ENCODE results near the gene ENTPD1. TPM values are rescaled to one million over a fixed set of nuclear protein-coding genes. Genes with fewer than 3 reads are reported as not detected.

The ENTPD1 gene, protein sequence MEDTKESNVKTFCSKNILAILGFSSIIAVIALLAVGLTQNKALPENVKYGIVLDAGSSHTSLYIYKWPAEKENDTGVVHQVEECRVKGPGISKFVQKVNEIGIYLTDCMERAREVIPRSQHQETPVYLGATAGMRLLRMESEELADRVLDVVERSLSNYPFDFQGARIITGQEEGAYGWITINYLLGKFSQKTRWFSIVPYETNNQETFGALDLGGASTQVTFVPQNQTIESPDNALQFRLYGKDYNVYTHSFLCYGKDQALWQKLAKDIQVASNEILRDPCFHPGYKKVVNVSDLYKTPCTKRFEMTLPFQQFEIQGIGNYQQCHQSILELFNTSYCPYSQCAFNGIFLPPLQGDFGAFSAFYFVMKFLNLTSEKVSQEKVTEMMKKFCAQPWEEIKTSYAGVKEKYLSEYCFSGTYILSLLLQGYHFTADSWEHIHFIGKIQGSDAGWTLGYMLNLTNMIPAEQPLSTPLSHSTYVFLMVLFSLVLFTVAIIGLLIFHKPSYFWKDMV
- 0.95 and 1.1 TPM in 2 replicates for total RNA-seq
- polyA plus RNA-seq: 1.6 and 2.0 TPM in 2 replicates

DNA sequence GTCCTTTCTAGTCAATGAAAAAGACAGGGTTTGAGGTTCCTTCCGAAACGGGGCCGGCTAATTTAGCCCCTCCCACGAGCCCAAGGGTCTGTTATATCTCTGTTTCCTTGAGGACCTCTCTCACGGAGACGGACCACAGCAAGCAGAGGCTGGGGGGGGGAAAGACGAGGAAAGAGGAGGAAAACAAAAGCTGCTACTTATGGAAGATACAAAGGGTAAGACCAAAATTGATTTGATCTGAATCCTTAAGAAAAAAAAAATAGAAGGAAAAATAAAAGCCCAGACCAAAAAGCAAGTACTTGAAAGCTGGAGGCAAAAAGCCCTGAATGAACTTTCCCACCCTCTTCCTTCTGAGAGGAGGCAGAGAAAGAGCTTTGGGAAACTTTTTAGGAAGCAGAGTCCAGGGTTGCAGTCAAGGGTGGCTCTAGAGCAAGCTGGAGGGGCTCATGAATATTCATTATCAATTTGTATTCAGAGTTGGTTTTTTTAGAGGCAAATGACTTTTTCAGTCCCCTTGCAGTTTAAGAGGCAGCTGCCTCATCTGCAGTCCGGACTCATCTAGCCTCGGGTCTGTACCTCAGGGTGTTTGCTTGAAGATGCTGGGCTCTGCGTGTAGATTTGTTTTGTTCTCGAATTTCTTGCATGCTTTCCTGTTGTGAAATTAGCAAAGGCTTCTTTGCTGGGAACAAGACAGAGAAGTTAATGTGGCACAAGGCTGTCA lies at the start of gene ENTPD1:
Gene ENTPD1, plus strand, starts transcription at position 123 of the 721 bp plus-strand sequence. Its CDS starts 77 bp downstream, at position 200.
- Histone ChIP-seq H3K27ac (no peak within 1 kb of the TSS), H3K9me3 (ENCODE audit: low read depth) (no peaks in the 10 kb centered on the region), H3K27me3 (peaks cover 4% of the 10 kb centered on the region), H3K36me3 (no peaks in the 10 kb centered on the region), H3K4me3 (peak within 1 kb of the TSS; percentile 13), H3K4me1 (ENCODE audit: low read depth) (peaks cover 9% of the 10 kb centered on the region)
- peak; percentile 9 to 67 for DNase-seq (ENCODE audit: low read depth in 1 of 2, low spot score in 1 of 2)
- TF ChIP-seq, protein P1, sequence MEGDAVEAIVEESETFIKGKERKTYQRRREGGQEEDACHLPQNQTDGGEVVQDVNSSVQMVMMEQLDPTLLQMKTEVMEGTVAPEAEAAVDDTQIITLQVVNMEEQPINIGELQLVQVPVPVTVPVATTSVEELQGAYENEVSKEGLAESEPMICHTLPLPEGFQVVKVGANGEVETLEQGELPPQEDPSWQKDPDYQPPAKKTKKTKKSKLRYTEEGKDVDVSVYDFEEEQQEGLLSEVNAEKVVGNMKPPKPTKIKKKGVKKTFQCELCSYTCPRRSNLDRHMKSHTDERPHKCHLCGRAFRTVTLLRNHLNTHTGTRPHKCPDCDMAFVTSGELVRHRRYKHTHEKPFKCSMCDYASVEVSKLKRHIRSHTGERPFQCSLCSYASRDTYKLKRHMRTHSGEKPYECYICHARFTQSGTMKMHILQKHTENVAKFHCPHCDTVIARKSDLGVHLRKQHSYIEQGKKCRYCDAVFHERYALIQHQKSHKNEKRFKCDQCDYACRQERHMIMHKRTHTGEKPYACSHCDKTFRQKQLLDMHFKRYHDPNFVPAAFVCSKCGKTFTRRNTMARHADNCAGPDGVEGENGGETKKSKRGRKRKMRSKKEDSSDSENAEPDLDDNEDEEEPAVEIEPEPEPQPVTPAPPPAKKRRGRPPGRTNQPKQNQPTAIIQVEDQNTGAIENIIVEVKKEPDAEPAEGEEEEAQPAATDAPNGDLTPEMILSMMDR (IDR thresholded peaks at IDR 0.05; ENCODE audit: low read depth, low read length): no peak

DNA sequence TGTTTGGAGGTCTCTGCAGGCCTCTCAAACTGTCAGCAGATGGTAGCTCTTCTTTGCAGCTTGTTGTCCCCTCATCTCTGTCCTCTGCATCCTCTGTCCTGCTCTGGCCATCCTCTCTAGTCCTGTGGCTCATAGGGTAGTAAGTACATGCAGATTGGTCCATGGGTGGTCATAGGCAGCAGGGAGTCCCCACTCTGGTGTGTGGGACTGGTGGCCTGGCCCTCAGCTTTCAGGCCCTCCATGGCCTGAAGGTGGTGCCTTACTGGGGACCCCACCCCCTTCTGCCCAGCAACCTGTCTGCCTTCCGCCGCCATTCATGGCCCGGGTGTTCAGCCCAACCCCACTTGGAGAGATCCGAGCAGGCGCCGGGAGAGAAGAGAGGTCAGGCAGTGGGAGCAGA lies 49.4 kb upstream of the ENTPD1 start:
- Histone ChIP-seq H3K9me3 (ENCODE audit: low read depth) (no peaks in the 10 kb centered on the region), H3K27ac (no peak overlapping the region), H3K4me3 (no peak overlapping the region), H3K4me1 (ENCODE audit: low read depth) (no peaks in the 10 kb centered on the region), H3K36me3 (no peaks in the 10 kb centered on the region), H3K27me3 (no peaks in the 10 kb centered on the region)
- no peak for DNase-seq (ENCODE audit: low read depth in 1 of 2, low spot score in 1 of 2)
- TF ChIP-seq, protein P1 (IDR thresholded peaks at IDR 0.05; ENCODE audit: low read depth, low read length): no peak

DNA sequence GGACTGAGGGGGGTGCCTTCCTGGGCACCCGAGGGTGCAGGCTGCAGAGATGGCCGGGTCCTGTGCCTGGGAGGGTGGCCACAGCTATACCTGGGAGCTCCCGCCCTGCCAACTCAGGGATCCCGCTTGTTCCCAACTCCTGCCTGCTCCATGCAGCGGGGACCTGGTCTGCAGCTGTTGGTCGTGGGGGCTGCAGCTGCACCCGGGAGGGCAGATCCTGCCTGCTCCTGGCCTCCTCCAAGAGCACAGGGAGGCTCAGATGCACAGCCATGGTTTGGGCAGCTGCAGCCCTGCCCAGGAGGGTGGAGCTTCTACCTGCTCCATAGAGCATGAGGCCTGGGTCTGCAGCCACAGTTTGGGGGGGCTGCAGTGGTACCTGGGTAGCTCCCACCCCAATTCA lies 49.0 kb upstream of the ENTPD1 start:
- no peak overlapping the region for H3K4me3 ChIP-seq
- no peaks in the 10 kb centered on the region for H3K27me3 ChIP-seq
- no peaks in the 10 kb centered on the region for H3K4me1 ChIP-seq (ENCODE audit: low read depth)
- H3K27ac ChIP-seq: no peak overlapping the region
- H3K9me3 ChIP-seq (ENCODE audit: low read depth): no peaks in the 10 kb centered on the region
- DNase-seq (ENCODE audit: low read depth in 1 of 2, low spot score in 1 of 2): no peak
- no peaks in the 10 kb centered on the region for H3K36me3 ChIP-seq
- TF ChIP-seq, protein P1 (IDR thresholded peaks at IDR 0.05; ENCODE audit: low read depth, low read length): no peak

DNA sequence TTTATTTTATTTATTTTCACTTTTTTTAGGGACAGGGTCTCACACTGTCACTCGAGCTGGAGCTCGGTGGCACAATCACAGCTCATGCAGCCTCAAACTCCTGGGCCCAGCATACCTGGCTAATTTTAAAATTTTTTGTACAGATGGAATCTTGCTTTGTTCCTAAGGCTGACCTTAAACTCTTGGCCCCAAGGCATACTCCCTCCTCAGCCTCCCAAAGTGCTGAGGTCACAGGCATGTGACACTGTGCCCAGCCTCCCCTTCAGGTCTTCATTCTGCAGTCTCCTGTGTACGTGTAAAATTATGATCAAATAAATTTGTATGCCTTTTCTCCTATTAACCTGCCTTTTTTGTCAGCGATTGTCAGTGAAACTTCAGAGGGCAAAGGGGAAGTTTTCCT lies 44.5 kb upstream of the ENTPD1 start:
- Histone ChIP-seq H3K4me1 (ENCODE audit: low read depth) (no peaks in the 10 kb centered on the region), H3K4me3 (no peak overlapping the region), H3K27me3 (no peaks in the 10 kb centered on the region), H3K9me3 (ENCODE audit: low read depth) (no peaks in the 10 kb centered on the region), H3K36me3 (no peaks in the 10 kb centered on the region), H3K27ac (no peak overlapping the region)
- DNase-seq (ENCODE audit: low read depth in 1 of 2, low spot score in 1 of 2): no peak
- TF ChIP-seq, protein P1 (IDR thresholded peaks at IDR 0.05; ENCODE audit: low read depth, low read length): no peak

DNA sequence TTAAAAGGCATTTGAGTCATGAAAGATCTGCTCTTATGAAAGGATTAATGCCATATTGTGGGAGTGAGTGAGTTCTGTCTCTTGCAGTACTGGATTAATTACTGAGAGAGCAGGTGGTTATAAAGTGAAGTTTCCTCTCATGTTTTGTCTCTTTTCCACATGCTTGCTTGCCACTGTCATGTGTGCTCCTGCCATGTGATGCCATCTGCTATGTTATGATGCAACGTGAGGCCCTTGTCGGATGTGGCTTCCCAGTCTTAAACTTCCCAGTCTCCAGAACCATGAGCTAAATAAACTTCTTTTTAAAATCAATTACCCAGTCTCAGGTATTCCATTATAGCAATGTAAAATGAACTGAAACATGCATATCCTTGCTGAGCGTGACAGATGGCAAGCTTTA lies 39.5 kb upstream of the ENTPD1 start:
- H3K4me1 ChIP-seq (ENCODE audit: low read depth): no peaks in the 10 kb centered on the region
- TF ChIP-seq, protein P1 (IDR thresholded peaks at IDR 0.05; ENCODE audit: low read depth, low read length): no peak
- no peaks in the 10 kb centered on the region for H3K27me3 ChIP-seq
- H3K4me3 ChIP-seq: no peak overlapping the region
- no peaks in the 10 kb centered on the region for H3K9me3 ChIP-seq (ENCODE audit: low read depth)
- no peaks in the 10 kb centered on the region for H3K36me3 ChIP-seq
- no peak for DNase-seq (ENCODE audit: low read depth in 1 of 2, low spot score in 1 of 2)
- no peak overlapping the region for H3K27ac ChIP-seq

Data from cardiac muscle cell (in vitro differentiated cells and primary cell).